ENCODE data around the gene CSPG4. TPM values are rescaled to one million over a fixed set of nuclear protein-coding genes. Genes with fewer than 3 reads are reported as not detected.

The CSPG4 gene
- total and polyA plus RNA-seq, 2 of the 8 experiments (the other 6 are each of a cell fraction or from before 2014, with no cell fraction given) = 1.4 to 3.0 TPM

- Histone ChIP-seq H2BK15ac (ENCODE audit: low read length) (no peak overlapping the region), H4K20me1 (replicated peaks in 1 of 2; ENCODE audit: control insufficient read depth in 1 of 2, insufficient read depth in 2 of 2, low read length in 2 of 2) (peaks cover 0 to 4% of the 10 kb centered on the region in 2 experiments), H4K5ac (ENCODE audit: insufficient read length, low read depth, low read length) (no peak overlapping the region), H3K23ac (ENCODE audit: insufficient read length) (no peak overlapping the region), H2AK5ac (ENCODE audit: low read depth, low read length) (no peak overlapping the region), H3K27ac (ENCODE audit: low read depth, low read length) (no peak overlapping the region), H2BK12ac (ENCODE audit: low read depth, low read length) (no peak overlapping the region), H2AFZ (ENCODE audit: low read length) (no peak overlapping the region), H3K14ac (ENCODE audit: insufficient read length) (no peak overlapping the region), H3K56ac (replicated peaks; ENCODE audit: insufficient read length, low read depth, low read length) (no peak overlapping the region), H3K4me2 (ENCODE audit: insufficient read depth in 1 of 2, low read depth in 2 of 2, low read length in 2 of 2) (no peak overlapping the region), H3K36me3 (ENCODE audit: control insufficient read depth in 2 of 4, insufficient read depth in 4 of 4, low read length in 3 of 4) (no peaks in the 10 kb centered on the region), H2BK120ac (replicated peaks; ENCODE audit: low read depth, low read length) (no peak overlapping the region), H3K9me3 (ENCODE audit: insufficient read depth in 2 of 2, low read depth in 1 of 2, low read length in 1 of 2) (no peaks in the 10 kb centered on the region), H3K4ac (replicated peaks; ENCODE audit: insufficient read length, low read depth, low read length) (no peak overlapping the region), H3K23me2 (ENCODE audit: low read depth, low read length) (no peaks in the 10 kb centered on the region), H3K79me2 (ENCODE audit: control insufficient read depth in 1 of 2, insufficient read depth in 2 of 2, low read length in 2 of 2) (no peaks in the 10 kb centered on the region), H4K8ac (ENCODE audit: extremely low read depth, insufficient read depth, low read length) (no peak overlapping the region), H3K4me1 (replicated peaks in 1 of 4; ENCODE audit: control insufficient read depth in 3 of 4, insufficient read depth in 4 of 4, low read length in 3 of 4) (peaks cover 0 to 6% (median 1%) of the 10 kb centered on the region in 4 experiments; a peak in 3 of 7 replicates), H2BK20ac (ENCODE audit: low read length) (no peak overlapping the region), H3K4me3 (ENCODE audit: extremely low read depth in 1 of 4, insufficient read depth in 2 of 4, low read depth in 3 of 4, low read length in 4 of 4) (no peak overlapping the region), H2BK5ac (ENCODE audit: low read depth, low read length) (no peak overlapping the region), H3K18ac (ENCODE audit: extremely low read depth, low read length) (no peak overlapping the region), H3K79me1 (ENCODE audit: low read depth, low read length) (no peaks in the 10 kb centered on the region), H3K9ac (replicated peaks in 1 of 4; ENCODE audit: extremely low read depth in 1 of 4, low read depth in 3 of 4, low read length in 3 of 4) (no peak overlapping the region), H3K27me3 (replicated peaks in 1 of 4; ENCODE audit: control insufficient read depth in 3 of 4, extremely low read depth in 1 of 4, insufficient read depth in 3 of 4, low read length in 3 of 4) (no peaks in the 10 kb centered on the region), H4K91ac (replicated peaks; ENCODE audit: insufficient read length, low read length) (no peak overlapping the region)
- no peak for DNase-seq (ENCODE audit: low read depth in 1 of 2, low spot score in 2 of 2)
- FAIRE-seq = no peak
- 79% methylated on average over 3 of the region's 6 CpGs; no CpG with 5 or more reads in 1 of the 2 experiments for WGBS, 2 experiments (ENCODE audit: extremely low coverage in 1 of 2, insufficient coverage in 1 of 2, insufficient read length in 1 of 2, insufficient replicate concordance in 2 of 2, low coverage in 1 of 2, low lambda C conversion rate in 2 of 2, missing lambda C conversion rate in 1 of 2)
- POLR2A ChIA-PET (ENCODE audit: partially characterized antibody) = no interaction called here
- CTCF ChIA-PET (ENCODE audit: partially characterized antibody) = no interaction called here
- no peak for TF ChIP-seq KDM4A (IDR thresholded peaks at IDR 0.05; ENCODE audit: low read depth, low read length, severe bottlenecking)
- TF ChIP-seq TEAD4 (IDR thresholded peaks at IDR 0.05; ENCODE audit: low read depth, low read length) = no peak
- TF ChIP-seq MAX (IDR thresholded peaks at IDR 0.05) = no peak
- TF ChIP-seq GABPA (IDR thresholded peaks at IDR 0.05; ENCODE audit: borderline replicate concordance, insufficient read depth, low read length) = no peak
- TF ChIP-seq JUN (IDR thresholded peaks at IDR 0.05; ENCODE audit: low read depth, low read length) = no peak
- TF ChIP-seq SIN3A (conservative IDR thresholded peaks at IDR 0.05 in 1 of 2, IDR thresholded peaks at IDR 0.05 in 1 of 2; ENCODE audit: low read depth in 1 of 2, low read length in 2 of 2) = no peak
- no peak for TF ChIP-seq SP1 (IDR thresholded peaks at IDR 0.05; ENCODE audit: low read depth, low read length)
- no peak for TF ChIP-seq NANOG (IDR thresholded peaks at IDR 0.05; ENCODE audit: insufficient read depth, low read depth, low read length, poor library complexity, severe bottlenecking)
- no peak for TF ChIP-seq EZH2 (IDR thresholded peaks at IDR 0.05; ENCODE audit: low read depth, low read length, severe bottlenecking)
- TF ChIP-seq SIRT6 (IDR thresholded peaks at IDR 0.05; ENCODE audit: low read length) = no peak
- no peak for TF ChIP-seq FOSL1 (IDR thresholded peaks at IDR 0.05; ENCODE audit: insufficient read depth, low read depth, low read length)
- TF ChIP-seq TAF1 (IDR thresholded peaks at IDR 0.05; ENCODE audit: low read depth, low read length) = no peak
- no peak for TF ChIP-seq RAD21 (IDR thresholded peaks at IDR 0.05 in 1 of 2, conservative IDR thresholded peaks at IDR 0.05 in 1 of 2; ENCODE audit: low read depth in 2 of 2, low read length in 2 of 2)
- no peak for TF ChIP-seq CEBPB (IDR thresholded peaks at IDR 0.05; ENCODE audit: low read depth, low read length)
- TF ChIP-seq SP2 (IDR thresholded peaks at IDR 0.05; ENCODE audit: low read length) = no peak
These were observed 10.2 kb downstream of the CSPG4 start for GRCh38 chr15:75702436-75702835.

Data from H1 (cell line).